GM12892 (cell line): ENCODE results near the gene LGR6.

Experiments
- POLR2A ChIP-seq: IDR thresholded peaks from 2 replicates; pipeline ENCODE4 v1.6.1; 2011; ENCODE audit warnings: low read depth, low read length, control low read depth
- POLR2AphosphoS5 ChIP-seq: IDR thresholded peaks from 2 replicates; pipeline ENCODE4 v1.6.1; 2011; ENCODE audit warnings: low read depth, low read length, control low read depth
- TAF1 ChIP-seq: IDR thresholded peaks from 2 replicates; pipeline ENCODE4 v1.6.1; 2011; ENCODE audit warnings: low read depth, mild to moderate bottlenecking, control low read depth, low read length, borderline replicate concordance

DNA sequence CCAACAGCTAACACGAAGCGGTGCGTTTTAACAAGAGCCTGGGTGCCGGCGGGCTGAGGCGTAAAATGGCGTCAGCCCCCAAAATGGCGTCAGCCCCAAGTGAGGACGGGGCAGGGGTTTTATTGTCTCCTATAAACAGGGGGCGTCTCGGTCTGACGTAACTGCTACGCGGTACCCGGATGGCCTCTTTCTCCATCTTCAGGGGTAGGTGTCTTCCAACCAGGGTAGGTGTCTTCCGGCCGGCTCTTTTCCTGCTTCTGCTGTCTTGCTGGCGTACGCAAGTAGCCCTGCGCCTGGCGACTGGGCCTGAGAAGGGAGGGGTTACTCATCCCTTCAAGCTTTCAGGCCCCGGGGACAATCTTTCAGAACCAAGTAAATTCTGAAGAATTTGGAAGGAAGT, 45.3 kb downstream of the LGR6 start:
- TF ChIP-seq TAF1 (no peak), POLR2AphosphoS5 (no peak), POLR2A (no peak)
